ENCODE data around the gene CEP126.
"Not testable (repeated sequence)": the region's sequence is repeated elsewhere in the genome, so short reads cannot be mapped to it uniquely, and the experiment has no call there.

Gene CEP126

GRCh38 chr11:101975734-101976133 lies 60.9 kb downstream of the CEP126 start:
- no peak for TF ChIP-seq CTCF (IDR thresholded peaks at IDR 0.05)
- H3K4me3 ChIP-seq (ENCODE audit: low read depth in 1 of 2, low read length in 1 of 2), result no peak overlapping the region
- H3K36me3 ChIP-seq, result no peaks in the 10 kb centered on the region
- no peaks in the 10 kb centered on the region for H3K9me3 ChIP-seq
- no peaks in the 10 kb centered on the region for H3K27me3 ChIP-seq
- H3K27ac ChIP-seq, result no peak overlapping the region
- no peaks in the 10 kb centered on the region for H3K4me1 ChIP-seq (ENCODE audit: control insufficient read depth in 1 of 2, insufficient read depth in 1 of 2, low read depth in 1 of 2, low read length in 1 of 2)

- Histone ChIP-seq H3K4me1 (ENCODE audit: control insufficient read depth in 1 of 2, insufficient read depth in 1 of 2, low read depth in 1 of 2, low read length in 1 of 2) (no peaks in the 10 kb centered on the region), H3K27me3 (no peaks in the 10 kb centered on the region), H3K36me3 (no peaks in the 10 kb centered on the region), H3K9me3 (no peaks in the 10 kb centered on the region), H3K4me3 (ENCODE audit: low read depth in 1 of 2, low read length in 1 of 2) (no peak overlapping the region), H3K27ac (no peak overlapping the region)
- no peak for TF ChIP-seq CTCF (IDR thresholded peaks at IDR 0.05)
Observed at GRCh38 chr11:101987370-101987769, 72.6 kb downstream of the CEP126 start.

- Histone ChIP-seq H3K36me3 (no peaks in the 10 kb centered on the region), H3K27ac (no peak overlapping the region), H3K27me3 (no peaks in the 10 kb centered on the region), H3K4me1 (ENCODE audit: control insufficient read depth in 1 of 2, insufficient read depth in 1 of 2, low read depth in 1 of 2, low read length in 1 of 2) (no peaks in the 10 kb centered on the region), H3K4me3 (ENCODE audit: low read depth in 1 of 2, low read length in 1 of 2) (no peak overlapping the region), H3K9me3 (no peaks in the 10 kb centered on the region)
- no peak for TF ChIP-seq CTCF (IDR thresholded peaks at IDR 0.05)
Observed at GRCh38 chr11:101993172-101993571, 78.4 kb downstream of the CEP126 start.

GRCh38 chr11:101994052-101994469 lies 79.3 kb downstream of the CEP126 start:
- not testable (repeated sequence) for H3K4me3 ChIP-seq (ENCODE audit: low read depth in 1 of 2, low read length in 1 of 2); H3K27ac ChIP-seq; H3K4me1 ChIP-seq (ENCODE audit: control insufficient read depth in 1 of 2, insufficient read depth in 1 of 2, low read depth in 1 of 2, low read length in 1 of 2); H3K9me3 ChIP-seq; H3K36me3 ChIP-seq; H3K27me3 ChIP-seq

- no peaks in the 10 kb centered on the region for H3K36me3 ChIP-seq
- no peaks in the 10 kb centered on the region for H3K4me1 ChIP-seq (ENCODE audit: control insufficient read depth in 1 of 2, insufficient read depth in 1 of 2, low read depth in 1 of 2, low read length in 1 of 2)
- no peak overlapping the region for H3K27ac ChIP-seq
- no peaks in the 10 kb centered on the region for H3K9me3 ChIP-seq
- TF ChIP-seq CTCF (IDR thresholded peaks at IDR 0.05), result no peak
- H3K27me3 ChIP-seq, result no peaks in the 10 kb centered on the region
- H3K4me3 ChIP-seq (ENCODE audit: low read depth in 1 of 2, low read length in 1 of 2), result no peak overlapping the region
Observed at GRCh38 chr11:101996111-101996510, 81.3 kb downstream of the CEP126 start.

GRCh38 chr11:102001657-102002338 lies 87.0 kb downstream of the CEP126 start:
- no peaks in the 10 kb centered on the region for H3K27me3 ChIP-seq
- no peaks in the 10 kb centered on the region for H3K9me3 ChIP-seq
- H3K27ac ChIP-seq, result no peak overlapping the region
- TF ChIP-seq CTCF (IDR thresholded peaks at IDR 0.05), result no peak
- H3K36me3 ChIP-seq, result no peaks in the 10 kb centered on the region
- H3K4me3 ChIP-seq (ENCODE audit: low read depth in 1 of 2, low read length in 1 of 2), result no peak overlapping the region
- H3K4me1 ChIP-seq (ENCODE audit: control insufficient read depth in 1 of 2, insufficient read depth in 1 of 2, low read depth in 1 of 2, low read length in 1 of 2), result no peaks in the 10 kb centered on the region
